ENCODE measurements around the gene ABHD4.
"Not testable (repeated sequence)": the region's sequence is repeated elsewhere in the genome, so short reads cannot be mapped to it uniquely, and the experiment has no call there.

The ABHD4 gene

GRCh38 chr14:22589096-22589839 lies 8.8 kb upstream of the ABHD4 start, which contains the start of gene DAD1:
Gene DAD1 (minus strand): TSS chr14:22589224. CDS start chr14:22589157, 67 bp downstream.
- DNase-seq (ENCODE audit: low read depth) = peak; percentile 99

- no peak for DNase-seq (ENCODE audit: low read depth)
Measured at GRCh38 chr14:22593189-22593588, 4.9 kb upstream of the ABHD4 start.

- no peak for DNase-seq (ENCODE audit: low read depth)
Measured at GRCh38 chr14:22593601-22594000, 4.5 kb upstream of the ABHD4 start.

GRCh38 chr14:22594156-22594716 lies 3.9 kb upstream of the ABHD4 start:
- DNase-seq (ENCODE audit: low read depth) = no peak

GRCh38 chr14:22596354-22596879 lies 1.7 kb upstream of the ABHD4 start:
- no peak for DNase-seq (ENCODE audit: low read depth)

- DNase-seq (ENCODE audit: low read depth) = no peak
Measured at GRCh38 chr14:22597265-22597664, 835 bp upstream of the ABHD4 start.

- DNase-seq (ENCODE audit: low read depth) = no peak
Measured at GRCh38 chr14:22597771-22598098, 365 bp upstream of the ABHD4 start.

GRCh38 chr14:22598896-22599244 lies 770 bp downstream of the ABHD4 start:
- no peak for DNase-seq (ENCODE audit: low read depth)

- no peak for DNase-seq (ENCODE audit: low read depth)
Measured at GRCh38 chr14:22599349-22599748, 1.2 kb downstream of the ABHD4 start.

- no peak for DNase-seq (ENCODE audit: low read depth)
Measured at GRCh38 chr14:22600027-22600426, 1.9 kb downstream of the ABHD4 start.

GRCh38 chr14:22601456-22601855 lies 3.4 kb downstream of the ABHD4 start:
- DNase-seq (ENCODE audit: low read depth) = no peak

- no peak for DNase-seq (ENCODE audit: low read depth)
Measured at GRCh38 chr14:22601996-22602395, 3.9 kb downstream of the ABHD4 start.

- no peak for DNase-seq (ENCODE audit: low read depth)
Measured at GRCh38 chr14:22602862-22603261, 4.8 kb downstream of the ABHD4 start.

- no peak for DNase-seq (ENCODE audit: low read depth)
Measured at GRCh38 chr14:22606380-22606779, 8.3 kb downstream of the ABHD4 start.

GRCh38 chr14:22607291-22607690 lies 9.2 kb downstream of the ABHD4 start:
- DNase-seq (ENCODE audit: low read depth) = no peak

- no peak for DNase-seq (ENCODE audit: low read depth)
Measured at GRCh38 chr14:22610931-22611330, 12.8 kb downstream of the ABHD4 start.

- no peak for DNase-seq (ENCODE audit: low read depth)
Measured at GRCh38 chr14:22613106-22613695, 15.1 kb downstream of the ABHD4 start.

- no peak for DNase-seq (ENCODE audit: low read depth)
Measured at GRCh38 chr14:22613736-22614239, 15.7 kb downstream of the ABHD4 start.

- DNase-seq (ENCODE audit: low read depth) = peak; percentile 86
Measured at GRCh38 chr14:22614240-22614799, 16.2 kb downstream of the ABHD4 start.

- not testable (repeated sequence) for DNase-seq (ENCODE audit: low read depth)
Measured at GRCh38 chr14:22615765-22616164, 17.7 kb downstream of the ABHD4 start.

GRCh38 chr14:22622255-22622654 lies 24.2 kb downstream of the ABHD4 start:
- no peak for DNase-seq (ENCODE audit: low read depth)

GRCh38 chr14:22623047-22623446 lies 24.9 kb downstream of the ABHD4 start:
- no peak for DNase-seq (ENCODE audit: low read depth)

- DNase-seq (ENCODE audit: low read depth) = no peak
Measured at GRCh38 chr14:22626590-22626989, 28.5 kb downstream of the ABHD4 start.

Measured in non-pigmented ciliary epithelial cell (primary cell).